ENCODE results near the gene ACTR5.

ACTR5 gene

DNA sequence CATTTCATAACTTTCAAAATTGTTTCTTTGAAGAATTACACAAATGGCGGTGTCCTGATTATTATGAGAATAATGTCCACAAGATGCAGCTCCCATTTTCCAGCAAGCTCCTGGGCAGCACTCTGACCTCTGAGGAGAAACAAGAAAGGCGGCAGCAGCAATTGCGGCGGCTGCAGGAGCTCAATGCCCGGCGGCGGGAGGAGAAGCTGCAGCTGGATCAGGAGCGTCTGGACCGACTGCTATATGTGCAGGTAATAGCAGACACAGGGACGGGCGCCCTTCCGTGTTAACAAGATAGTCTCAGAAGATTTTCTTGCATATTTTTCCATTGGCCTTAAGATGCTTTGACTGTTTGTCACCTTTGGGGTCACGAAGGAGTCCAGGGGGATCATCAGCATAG, 6.7 kb downstream of the ACTR5 start:
- no peak for DNase-seq (ENCODE audit: low read depth)
- TF ChIP-seq CTCF (IDR thresholded peaks at IDR 0.05; ENCODE audit: control insufficient read depth, extremely low read depth, insufficient read depth), result no peak
- H3K4me3 ChIP-seq (ENCODE audit: low read depth, low read length), result no peak overlapping the region

- no peak for TF ChIP-seq CTCF (IDR thresholded peaks at IDR 0.05; ENCODE audit: control insufficient read depth, extremely low read depth, insufficient read depth)
- H3K4me3 ChIP-seq (ENCODE audit: low read depth, low read length), result no peak overlapping the region
- no peak for DNase-seq (ENCODE audit: low read depth)
These were observed 7.2 kb downstream of the ACTR5 start for GRCh38 chr20:38755324-38755910.

GRCh38 chr20:38757145-38757775, 9.0 kb downstream of the ACTR5 start:
- no peak for TF ChIP-seq CTCF (IDR thresholded peaks at IDR 0.05; ENCODE audit: control insufficient read depth, extremely low read depth, insufficient read depth)
- no peak for DNase-seq (ENCODE audit: low read depth)
- H3K4me3 ChIP-seq (ENCODE audit: low read depth, low read length), result no peak overlapping the region

DNA sequence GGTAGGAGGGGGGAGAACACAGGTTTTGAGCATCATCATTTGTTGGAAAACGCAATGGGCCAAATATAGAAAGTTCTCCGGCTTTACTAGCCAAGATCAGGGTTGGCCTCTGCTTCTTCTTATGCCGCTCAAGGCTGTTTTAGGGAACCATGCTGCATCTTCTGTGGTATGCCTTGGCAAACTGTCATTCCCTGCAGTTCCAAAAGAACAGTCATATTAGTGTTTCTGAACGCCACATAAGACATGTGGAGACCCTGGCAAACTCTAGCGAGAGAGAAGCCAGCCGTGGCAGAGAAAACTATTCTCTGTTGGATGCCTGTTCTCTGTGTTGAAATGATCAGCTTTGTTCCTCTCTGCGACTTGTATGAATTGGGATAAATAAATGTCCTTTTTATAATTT, 10.8 kb downstream of the ACTR5 start:
- TF ChIP-seq CTCF (IDR thresholded peaks at IDR 0.05; ENCODE audit: control insufficient read depth, extremely low read depth, insufficient read depth), result no peak
- no peak overlapping the region for H3K4me3 ChIP-seq (ENCODE audit: low read depth, low read length)
- DNase-seq (ENCODE audit: low read depth), result no peak

- no peak for TF ChIP-seq CTCF (IDR thresholded peaks at IDR 0.05; ENCODE audit: control insufficient read depth, extremely low read depth, insufficient read depth)
- no peak overlapping the region for H3K4me3 ChIP-seq (ENCODE audit: low read depth, low read length)
- no peak for DNase-seq (ENCODE audit: low read depth)
These were observed 12.7 kb downstream of the ACTR5 start for GRCh38 chr20:38760978-38761377.

DNA sequence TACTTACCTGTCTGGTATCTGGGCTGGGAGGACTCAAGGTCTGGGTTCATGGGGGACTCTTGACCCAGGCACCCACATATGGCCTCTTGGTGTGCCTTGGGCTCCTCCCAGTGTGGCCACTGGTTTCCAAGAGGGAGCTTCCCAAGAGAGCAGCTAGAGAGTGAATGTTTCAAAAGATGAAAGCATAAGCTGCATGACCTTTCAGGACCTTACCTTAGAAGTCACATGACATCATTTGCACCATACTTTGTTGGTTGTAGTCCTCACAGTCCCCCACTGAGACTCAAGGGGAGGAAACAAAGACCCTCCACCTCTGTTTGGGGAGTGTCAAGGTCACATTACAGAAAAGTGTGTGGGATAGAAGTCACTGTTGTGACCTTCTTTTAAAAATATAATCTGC, 13.9 kb downstream of the ACTR5 start:
- H3K4me3 ChIP-seq (ENCODE audit: low read depth, low read length), result no peak overlapping the region
- DNase-seq (ENCODE audit: low read depth), result no peak
- TF ChIP-seq CTCF (IDR thresholded peaks at IDR 0.05; ENCODE audit: control insufficient read depth, extremely low read depth, insufficient read depth), result no peak

- no peak overlapping the region for H3K4me3 ChIP-seq (ENCODE audit: low read depth, low read length)
- no peak for DNase-seq (ENCODE audit: low read depth)
- TF ChIP-seq CTCF (IDR thresholded peaks at IDR 0.05; ENCODE audit: control insufficient read depth, extremely low read depth, insufficient read depth), result no peak
These were observed 15.4 kb downstream of the ACTR5 start for GRCh38 chr20:38763616-38764015.

All from LNCaP clone FGC (cell line).